K562 (cell line): ENCODE results near the gene NFATC2. TPM values are rescaled to one million over a fixed set of nuclear protein-coding genes. Genes with fewer than 3 reads are reported as not detected.

Source experiments
- ATAC-seq: fragments of 200-7000 bp; cut with Tn5 transposase; 3 replicates; pipeline ENCODE4 v1.9.1; 2020; ENCODE audit warnings: moderate library complexity
- BruUV-seq: library from RNA; stranded (reverse); fragments of 400-500 nt; replicated peaks from 2 replicates; lab custom pipeline; 2021; lab: Mats Ljungman, UMichigan
- CTCF ChIA-PET: fragments of 300-600 bp; formaldehyde crosslinking; extraction: SDS; loops from one replicate; lab custom pipeline; 2021; ENCODE audit warnings: low intra/inter-chr PET ratio; lab: Yijun Ruan, JAX
- POLR2A ChIA-PET: fragments of 300-600, 350-650 bp; sonication (Branson Sonifier 250); formaldehyde crosslinking; extraction: SDS; loops from one replicate; lab custom pipeline; 2021; ENCODE audit warnings: antibody characterized with exemption, inconsistent platforms; lab: Yijun Ruan, JAX
- DNase-seq, 4 experiments: peaks; one replicate each; pipeline versions ENCODE4 v3.0.0 to v3.0.0-alpha.2; 2011 to 2018; ENCODE audit warnings: low spot score in 3 of 4, mixed read lengths in 3 of 4; ENCODE audit errors: extremely low read depth in 1 of 4
- FAIRE-seq: peaks from 2 replicates; lab custom pipeline; 2011; peaks lifted over from hg19 to GRCh38; lab: Jason Lieb, UNC
- H2AFZ ChIP-seq: 2 replicates; pipeline ENCODE4 v1.6.0; 2011; ENCODE audit warnings: low read depth, low read length, control low read depth, inconsistent platforms
- H3K27ac ChIP-seq: fragments of 200-600 bp; 3 replicates; pipeline ENCODE4 v1.8.0; 2011; ENCODE audit warnings: low read depth, mild to moderate bottlenecking, control low read depth, inconsistent platforms, low read length, moderate library complexity, mixed read lengths; ENCODE audit errors: extremely low read depth
- H3K27me3 ChIP-seq, 2 experiments: fragments of 300-600 bp in 1 of 2; 2 replicates in 1 of 2; 3 replicates in 1 of 2; pipeline versions ENCODE4 v1.6.0 to v1.8.0; 2011; ENCODE audit warnings: inconsistent platforms in 2 of 2, low read length in 2 of 2, mild to moderate bottlenecking in 1 of 2, mixed read lengths in 1 of 2, moderate library complexity in 1 of 2; ENCODE audit not compliant: control insufficient read depth in 2 of 2, insufficient read depth in 2 of 2
- H3K36me3 ChIP-seq: fragments of 300-600 bp; 3 replicates; pipeline ENCODE4 v1.8.0; 2011; ENCODE audit warnings: mild to moderate bottlenecking, low read length, inconsistent platforms; ENCODE audit not compliant: control insufficient read depth, insufficient read depth
- H3K4me1 ChIP-seq, 2 experiments: fragments of 200-600 bp in 1 of 2; replicated peaks in 1 of 2; 2 replicates in 1 of 2; 3 replicates in 1 of 2; pipeline versions ENCODE4 v1.5.1 to v1.8.0; 2011; ENCODE audit warnings: inconsistent platforms in 2 of 2, low read length in 2 of 2, mild to moderate bottlenecking in 1 of 2, mixed read lengths in 1 of 2, moderate library complexity in 1 of 2; ENCODE audit not compliant: control insufficient read depth in 2 of 2, insufficient read depth in 2 of 2
- H3K4me2 ChIP-seq: 2 replicates; pipeline ENCODE4 v1.6.1; 2011; ENCODE audit warnings: low read length, control low read depth, inconsistent platforms, mixed read lengths; ENCODE audit not compliant: insufficient read depth
- H3K4me3 ChIP-seq: fragments of 200-600 bp; sonication (generic), shearing (Covaris generic); 2 replicates; pipeline ENCODE4 v1.5.1; 2016; ENCODE audit warnings: control low read depth, inconsistent platforms
- H3K79me2 ChIP-seq: fragments of 200-600 bp; 3 replicates; pipeline ENCODE4 v1.8.0; 2011; ENCODE audit warnings: low read length, inconsistent platforms; ENCODE audit not compliant: control insufficient read depth, insufficient read depth
- H3K9ac ChIP-seq, 2 experiments: 2 replicates each; pipeline versions ENCODE4 v1.6.0 to v1.6.1; 2011; ENCODE audit warnings: low read depth in 2 of 2, low read length in 2 of 2, control low read depth in 1 of 2, inconsistent platforms in 1 of 2, mild to moderate bottlenecking in 1 of 2, mixed read lengths in 1 of 2; ENCODE audit not compliant: insufficient read depth in 1 of 2
- H3K9me1 ChIP-seq: one replicate; pipeline ENCODE4 v1.6.0; 2011; ENCODE audit warnings: inconsistent platforms, mild to moderate bottlenecking, low read length, moderate library complexity; ENCODE audit not compliant: control insufficient read depth, insufficient read depth
- H3K9me3 ChIP-seq: replicated peaks from 2 replicates; pipeline ENCODE4 v1.5.1; 2011; ENCODE audit warnings: low read depth, low read length, inconsistent platforms; ENCODE audit not compliant: control insufficient read depth, insufficient read depth
- H4K20me1 ChIP-seq: replicated peaks from 2 replicates; pipeline ENCODE4 v1.6.1; 2011; ENCODE audit warnings: low read length, inconsistent platforms, mixed read lengths; ENCODE audit not compliant: control insufficient read depth, insufficient read depth
- CCNT2 ChIP-seq: IDR thresholded peaks from 2 replicates; pipeline ENCODE4 v1.6.1; 2011; ENCODE audit warnings: borderline replicate concordance, low read depth, mild to moderate bottlenecking, moderate library complexity, mixed read lengths, low read length; ENCODE audit not compliant: insufficient read length; ENCODE audit errors: extremely low read depth
- CHAMP1 ChIP-seq: fragments of 450-650 bp; IDR thresholded peaks from 2 replicates; pipeline ENCODE4 v1.6.1; 2016; ENCODE audit warnings: mild to moderate bottlenecking
- DNMT1 ChIP-seq: fragments of 450-650 bp; IDR thresholded peaks from 2 replicates; pipeline ENCODE4 v1.6.1; 2016; ENCODE audit warnings: antibody characterized with exemption, mild to moderate bottlenecking
- FOXO4 ChIP-seq: fragments of 450-650 bp; formaldehyde crosslinking; IDR thresholded peaks from 2 replicates; pipeline ENCODE4 v1.4.0; 2020; ENCODE audit warnings: mild to moderate bottlenecking, moderate library complexity
- HDGF ChIP-seq: fragments of 450-650 bp; IDR thresholded peaks from 2 replicates; pipeline ENCODE4 v1.6.1; 2016
- SMAD2 ChIP-seq: fragments of 150-350 bp; IDR thresholded peaks from 2 replicates; pipeline ENCODE4 v1.6.1; 2014; ENCODE audit warnings: low read depth, mild to moderate bottlenecking, low read length
- SRSF1 ChIP-seq: fragments of 200-400 bp; formaldehyde crosslinking; IDR thresholded peaks from 2 replicates; pipeline ENCODE4 v1.6.1; 2017; ENCODE audit warnings: mild to moderate bottlenecking, low read depth, low read length, moderate library complexity
- TBP ChIP-seq: optimal IDR thresholded peaks from 2 replicates; pipeline ENCODE3; 2011; ENCODE audit warnings: low read depth, low read length, improper control_type of control experiment
- TRIM24 ChIP-seq, 2 experiments: fragments of 450-650 bp; IDR thresholded peaks; 2 replicates each; pipeline ENCODE4 v1.6.1; 2016
- ZNF232 ChIP-seq: sonication (generic); formaldehyde crosslinking; IDR thresholded peaks from 2 replicates; pipeline ENCODE4 v1.8.0; 2022; ENCODE audit warnings: mild to moderate bottlenecking, missing genetic modification reagents
- ZNF274 ChIP-seq: IDR thresholded peaks from 2 replicates; pipeline ENCODE4 v1.6.1; 2011; ENCODE audit warnings: low read depth, mild to moderate bottlenecking, low read length, moderate library complexity, borderline replicate concordance
- ZNF408 ChIP-seq: fragments of 250-450 bp; sonication (Bioruptor Pico); IDR thresholded peaks from 2 replicates; pipeline ENCODE4 v1.4.0; 2020; ENCODE audit warnings: low read depth, mild to moderate bottlenecking, moderate library complexity
- ZNF668 ChIP-seq: fragments of 250-450 bp; sonication (Bioruptor Pico); IDR thresholded peaks from 2 replicates; pipeline ENCODE4 v1.8.0; 2022; ENCODE audit warnings: mild to moderate bottlenecking, inconsistent platforms
- ZNF76 ChIP-seq: fragments of 250-450 bp; sonication (Bioruptor Pico); IDR thresholded peaks from 2 replicates; pipeline ENCODE4 v1.4.0; 2020; ENCODE audit warnings: mild to moderate bottlenecking, moderate library complexity, borderline replicate concordance
- WGBS: fragments of 100-300 bp; shearing (Covaris generic); methylation state at CpG from one replicate; pipeline ENCODE4 v1.1.6; 2016; ENCODE audit warnings: low coverage, mixed read lengths; ENCODE audit not compliant: insufficient coverage; ENCODE audit errors: missing lambda C conversion rate; 5-methylcytosine and 5-hydroxymethylcytosine counted together
- in situ Hi-C: fragments of 300-500 bp; cut with MboI; formaldehyde crosslinking; loops from 4 replicates; pipeline ENCODE4 v1.15.0; 2018; ENCODE audit warnings: inconsistent platforms, mixed read lengths
- intact Hi-C: fragments of 100-400 bp; cut with micrococcal nuclease; formaldehyde crosslinking; loops from 2 replicates; pipeline ENCODE4 v1.14.2; 2022
- polyA plus RNA-seq, 8 experiments: library from polyadenylated mRNA; depleted of rRNA in 4 of 8; stranded (reverse) in 5 of 8; unstranded in 3 of 8; fragments of >200 nt; fragmentation: Nextera tagmentation in 2 of 8; fragmentation: Illumina TruSeq in 1 of 8; extraction: Ambion mirVana in 2 of 8; extraction: Trizol in 1 of 8; gene quantifications; 2 replicates each; pipeline versions ENCODE4 v1.2.1 to v1.2.3, GENCODE V29; 2011 to 2014; ENCODE audit warnings: inconsistent platforms in 1 of 8, missing spikeins in 1 of 8
- total RNA-seq, 7 experiments: library from RNA; depleted of rRNA in 6 of 7; stranded (reverse); fragments of >200 nt in 6 of 7; fragmentation: Illumina TruSeq in 2 of 7; extraction: Trizol in 2 of 7; gene quantifications; 2 replicates each; pipeline versions ENCODE4 v1.2.1 to v1.2.3, GENCODE V29; 2011 to 2021; ENCODE audit warnings: low replicate concordance in 1 of 7
- TF ChIP-seq, protein P1 (sequence below): fragments of 250-450 bp; sonication (Bioruptor Pico); IDR thresholded peaks from 2 replicates; pipeline ENCODE4 v1.5.0; 2022; ENCODE audit warnings: mild to moderate bottlenecking
- TF ChIP-seq, protein P2 (sequence below): sonication (generic); formaldehyde crosslinking; IDR thresholded peaks from 2 replicates; pipeline ENCODE4 v1.8.0; 2022; ENCODE audit warnings: missing genetic modification reagents, mild to moderate bottlenecking, borderline replicate concordance

NFATC2 gene
- total and polyA plus RNA-seq, 9 of the 15 experiments (the other 6 are each of a cell fraction or from before 2014, with no cell fraction given): 1.9 to 11.2 (median 3.0) TPM

- 0 out of 2 replicates have a peak, but pooled peaks cover 12% of the 10 kb centered on the region for H4K20me1 ChIP-seq
- TF ChIP-seq CHAMP1: no peak
- no peak for TF ChIP-seq ZNF408 (CRISPR knock-in tag)
- no peak for TF ChIP-seq HDGF
- no peak for TF ChIP-seq FOXO4
- no peak for TF ChIP-seq ZNF668
- no peak for TF ChIP-seq ZNF76 (CRISPR knock-in tag)
- TF ChIP-seq TBP: no peak
- no peak for TF ChIP-seq ZNF232 (CRISPR knock-in tag)
- no peak for TF ChIP-seq ZNF274
- no peak for TF ChIP-seq CCNT2
- no peak for TF ChIP-seq SRSF1
- no peak for TF ChIP-seq TRIM24 (IDR thresholded peaks at IDR 0.05)
- no peak for TF ChIP-seq SMAD2
- TF ChIP-seq, protein P1, sequence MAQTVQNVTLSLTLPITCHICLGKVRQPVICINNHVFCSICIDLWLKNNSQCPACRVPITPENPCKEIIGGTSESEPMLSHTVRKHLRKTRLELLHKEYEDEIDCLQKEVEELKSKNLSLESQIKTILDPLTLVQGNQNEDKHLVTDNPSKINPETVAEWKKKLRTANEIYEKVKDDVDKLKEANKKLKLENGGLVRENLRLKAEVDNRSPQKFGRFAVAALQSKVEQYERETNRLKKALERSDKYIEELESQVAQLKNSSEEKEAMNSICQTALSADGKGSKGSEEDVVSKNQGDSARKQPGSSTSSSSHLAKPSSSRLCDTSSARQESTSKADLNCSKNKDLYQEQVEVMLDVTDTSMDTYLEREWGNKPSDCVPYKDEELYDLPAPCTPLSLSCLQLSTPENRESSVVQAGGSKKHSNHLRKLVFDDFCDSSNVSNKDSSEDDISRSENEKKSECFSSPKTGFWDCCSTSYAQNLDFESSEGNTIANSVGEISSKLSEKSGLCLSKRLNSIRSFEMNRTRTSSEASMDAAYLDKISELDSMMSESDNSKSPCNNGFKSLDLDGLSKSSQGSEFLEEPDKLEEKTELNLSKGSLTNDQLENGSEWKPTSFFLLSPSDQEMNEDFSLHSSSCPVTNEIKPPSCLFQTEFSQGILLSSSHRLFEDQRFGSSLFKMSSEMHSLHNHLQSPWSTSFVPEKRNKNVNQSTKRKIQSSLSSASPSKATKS (CRISPR knock-in tag): no peak
- TF ChIP-seq, protein P2, sequence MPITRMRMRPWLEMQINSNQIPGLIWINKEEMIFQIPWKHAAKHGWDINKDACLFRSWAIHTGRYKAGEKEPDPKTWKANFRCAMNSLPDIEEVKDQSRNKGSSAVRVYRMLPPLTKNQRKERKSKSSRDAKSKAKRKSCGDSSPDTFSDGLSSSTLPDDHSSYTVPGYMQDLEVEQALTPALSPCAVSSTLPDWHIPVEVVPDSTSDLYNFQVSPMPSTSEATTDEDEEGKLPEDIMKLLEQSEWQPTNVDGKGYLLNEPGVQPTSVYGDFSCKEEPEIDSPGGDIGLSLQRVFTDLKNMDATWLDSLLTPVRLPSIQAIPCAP (CRISPR knock-in tag): no peak
- no peak for TF ChIP-seq DNMT1
- in situ Hi-C loops (no loop called here), intact Hi-C loops (no loop called here)
- POLR2A ChIA-PET: interaction anchor here (0.6 kb wide), 1 partner anchor 60 kb away, joined by 4 read pairs; no protein-coding TSS in a partner anchor
- no peak overlapping the region for H3K4me2 ChIP-seq
- no peak overlapping the region for H3K9ac ChIP-seq
- H3K27ac ChIP-seq: no peak overlapping the region
- DNase-seq (no peak), FAIRE-seq (no peak), ATAC-seq (no peak)
- no peaks in the 10 kb centered on the region for H3K27me3 ChIP-seq
- BruUV-seq: no TSS peak
- no peak overlapping the region for H2AFZ ChIP-seq
- CTCF ChIA-PET: no interaction called here
- no peaks in the 10 kb centered on the region for H3K9me3 ChIP-seq
- no peak overlapping the region for H3K4me3 ChIP-seq
- H3K79me2 ChIP-seq: peaks cover 6% of the 10 kb centered on the region; the same call in 1 of the 3 replicates
- H3K36me3 ChIP-seq: peaks cover 74% of the 10 kb centered on the region
- H3K4me1 ChIP-seq: peaks cover 12 to 18% of the 10 kb centered on the region in 2 experiments
- H3K9me1 ChIP-seq: no peaks in the 10 kb centered on the region
- 78% methylated on average over 6 of the region's 6 CpGs for WGBS
Measured at GRCh38 chr20:51510169-51510568, 32.4 kb downstream of the NFATC2 start.
